ENCODE data around the gene RAB40B. TPM values are rescaled to one million over a fixed set of nuclear protein-coding genes. Genes with fewer than 3 reads are reported as not detected.

Gene RAB40B
- total and polyA plus RNA-seq, 8 donors, result 3.4 to 15.8 (median 6.5) TPM

DNA sequence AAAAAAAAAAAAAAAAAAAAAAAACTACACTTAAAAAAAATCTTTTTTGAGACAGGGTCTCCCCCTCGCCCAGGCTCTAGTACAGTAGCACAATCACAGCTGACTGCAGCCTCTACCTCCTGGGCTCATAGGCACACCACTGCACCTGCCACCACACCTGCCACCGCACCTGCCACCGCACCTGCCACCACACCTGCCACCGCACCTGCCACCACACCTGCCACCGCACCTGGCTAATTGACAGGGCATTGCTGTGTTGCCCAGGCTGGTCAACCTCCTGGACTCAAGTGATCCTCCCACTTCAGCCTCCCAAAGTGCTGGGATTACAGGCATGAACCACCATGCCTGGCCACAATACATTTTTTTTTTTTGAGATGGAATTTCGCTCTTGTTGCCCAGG lies 32.6 kb downstream of the RAB40B start:
- ATAC-seq (no peak), FAIRE-seq (no peak), DNase-seq (peak in 2 of 6 donors; percentile 41 to 51)
- 85 to 90% methylated on average over 6 of the region's 6 CpGs for WGBS, 2 donors
- Histone ChIP-seq H3K9me3 (no peaks in the 10 kb centered on the region), H3K27ac (no peak overlapping the region), H3K4me3 (no peak overlapping the region), H3K36me3 (no peaks in the 10 kb centered on the region), H3K4me1 (no peaks in the 10 kb centered on the region), H3K27me3 (no peaks in the 10 kb centered on the region)
- intact Hi-C loops (cut with DNase I), result loop anchor here in 1 of 3 donors (5.0 kb wide), 1 partner anchor 101 kb away; no protein-coding TSS in a partner anchor
- TF ChIP-seq, protein P1, sequence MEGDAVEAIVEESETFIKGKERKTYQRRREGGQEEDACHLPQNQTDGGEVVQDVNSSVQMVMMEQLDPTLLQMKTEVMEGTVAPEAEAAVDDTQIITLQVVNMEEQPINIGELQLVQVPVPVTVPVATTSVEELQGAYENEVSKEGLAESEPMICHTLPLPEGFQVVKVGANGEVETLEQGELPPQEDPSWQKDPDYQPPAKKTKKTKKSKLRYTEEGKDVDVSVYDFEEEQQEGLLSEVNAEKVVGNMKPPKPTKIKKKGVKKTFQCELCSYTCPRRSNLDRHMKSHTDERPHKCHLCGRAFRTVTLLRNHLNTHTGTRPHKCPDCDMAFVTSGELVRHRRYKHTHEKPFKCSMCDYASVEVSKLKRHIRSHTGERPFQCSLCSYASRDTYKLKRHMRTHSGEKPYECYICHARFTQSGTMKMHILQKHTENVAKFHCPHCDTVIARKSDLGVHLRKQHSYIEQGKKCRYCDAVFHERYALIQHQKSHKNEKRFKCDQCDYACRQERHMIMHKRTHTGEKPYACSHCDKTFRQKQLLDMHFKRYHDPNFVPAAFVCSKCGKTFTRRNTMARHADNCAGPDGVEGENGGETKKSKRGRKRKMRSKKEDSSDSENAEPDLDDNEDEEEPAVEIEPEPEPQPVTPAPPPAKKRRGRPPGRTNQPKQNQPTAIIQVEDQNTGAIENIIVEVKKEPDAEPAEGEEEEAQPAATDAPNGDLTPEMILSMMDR (IDR thresholded peaks at IDR 0.05), result no peak

- no peak for ATAC-seq
- H3K27ac ChIP-seq, result no peak overlapping the region
- DNase-seq, result no peak
- no peaks in the 10 kb centered on the region for H3K9me3 ChIP-seq
- 87 to 89% methylated on average over 11 of the region's 11 CpGs for WGBS, 2 donors
- no peaks in the 10 kb centered on the region for H3K27me3 ChIP-seq
- no peaks in the 10 kb centered on the region for H3K4me1 ChIP-seq
- H3K4me3 ChIP-seq, result no peak overlapping the region
- no peaks in the 10 kb centered on the region for H3K36me3 ChIP-seq
- intact Hi-C loops (cut with DNase I), result loop anchor here in 1 of 3 donors (5.0 kb wide), 1 partner anchor 102 kb away; no protein-coding TSS in a partner anchor
- FAIRE-seq, result no peak
- TF ChIP-seq, protein P1 (IDR thresholded peaks at IDR 0.05), result no peak
These were observed 33.3 kb downstream of the RAB40B start for GRCh38 chr17:82665217-82665616.

DNA sequence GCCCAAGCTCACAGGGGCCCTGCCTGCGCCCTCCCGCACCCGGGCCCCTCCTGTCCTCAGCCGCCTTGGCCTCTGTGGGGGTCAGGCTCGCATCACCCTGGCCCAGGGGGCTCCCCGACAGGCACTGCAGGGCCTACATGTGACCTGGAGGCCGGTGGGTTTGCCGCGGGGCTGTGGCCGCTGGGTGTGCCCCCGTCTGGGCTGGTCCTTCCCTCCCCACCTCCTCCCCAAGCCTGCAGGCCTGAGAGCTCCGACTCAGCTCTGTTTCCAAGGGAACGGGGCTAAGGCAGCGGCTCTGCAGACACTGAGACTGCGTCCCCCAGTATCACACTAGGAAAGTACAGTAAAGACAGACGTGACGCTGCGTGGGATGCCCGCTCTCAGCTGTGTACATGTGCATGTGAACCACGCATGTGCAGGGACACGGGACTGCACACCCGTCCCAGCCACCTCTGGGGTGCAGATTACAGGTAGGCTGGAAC lies 33.8 kb downstream of the RAB40B start:
- DNase-seq (peak in 1 of 6 donors; percentile 55), ATAC-seq (no peak), FAIRE-seq (no peak)
- no peaks in the 10 kb centered on the region for H3K27me3 ChIP-seq
- 88 to 93% methylated on average over 22 of the region's 22 CpGs for WGBS, 2 donors
- H3K9me3 ChIP-seq, result no peaks in the 10 kb centered on the region
- intact Hi-C loops (cut with DNase I), result loop anchor here in 1 of 3 donors (5.0 kb wide), 1 partner anchor 103 kb away; no protein-coding TSS in a partner anchor
- no peaks in the 10 kb centered on the region for H3K36me3 ChIP-seq
- H3K4me3 ChIP-seq, result no peak overlapping the region
- no peak overlapping the region for H3K27ac ChIP-seq
- TF ChIP-seq, protein P1 (IDR thresholded peaks at IDR 0.05), result no peak
- no peaks in the 10 kb centered on the region for H3K4me1 ChIP-seq

DNA sequence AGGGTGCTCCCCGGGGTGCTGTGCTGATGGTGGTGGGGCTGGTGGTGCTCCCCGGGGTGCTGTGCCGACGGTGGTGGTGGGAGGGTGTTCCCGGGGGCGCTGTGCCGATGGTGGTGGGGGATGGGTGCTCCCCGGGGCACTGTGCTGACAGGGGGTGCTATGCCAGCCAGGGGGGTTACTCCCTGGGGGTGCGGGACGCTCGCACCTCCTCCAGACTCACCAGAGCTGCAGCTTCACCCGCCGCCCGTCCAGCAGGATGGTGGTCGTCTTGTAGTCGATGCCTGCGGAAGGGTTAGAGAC lies 34.3 kb downstream of the RAB40B start:
- intact Hi-C loops (cut with DNase I), result no loop called here
- no peak for FAIRE-seq

More for the DNA sequence above, 34.3 kb downstream of the RAB40B start:
- no peak for ATAC-seq
- peak in 1 of 6 donors; percentile 62 for DNase-seq
- WGBS, 2 donors, result 90 to 100% methylated on average over 10 to 17 of the region's 17 CpGs
- H3K4me3 ChIP-seq, result no peak overlapping the region
- H3K27ac ChIP-seq, result no peak overlapping the region
- no peaks in the 10 kb centered on the region for H3K4me1 ChIP-seq
- no peaks in the 10 kb centered on the region for H3K36me3 ChIP-seq
- H3K27me3 ChIP-seq, result no peaks in the 10 kb centered on the region
- H3K9me3 ChIP-seq, result no peaks in the 10 kb centered on the region
- TF ChIP-seq, protein P1 (IDR thresholded peaks at IDR 0.05), result no peak
